GM18517 (cell line): ENCODE measurements around the gene ADAM11.
"Not testable (repeated sequence)": the region's sequence is repeated elsewhere in the genome, so short reads cannot be mapped to it uniquely, and the experiment has no call there.

Experiments used
- ATAC-seq: cut with Tn5 transposase; IDR thresholded peaks from one replicate; pipeline ENCODE4 v1.9.1; 2021; ENCODE audit warnings: mild to moderate bottlenecking, moderate library complexity; ENCODE audit not compliant: unreplicated experiment

The ADAM11 gene, protein sequence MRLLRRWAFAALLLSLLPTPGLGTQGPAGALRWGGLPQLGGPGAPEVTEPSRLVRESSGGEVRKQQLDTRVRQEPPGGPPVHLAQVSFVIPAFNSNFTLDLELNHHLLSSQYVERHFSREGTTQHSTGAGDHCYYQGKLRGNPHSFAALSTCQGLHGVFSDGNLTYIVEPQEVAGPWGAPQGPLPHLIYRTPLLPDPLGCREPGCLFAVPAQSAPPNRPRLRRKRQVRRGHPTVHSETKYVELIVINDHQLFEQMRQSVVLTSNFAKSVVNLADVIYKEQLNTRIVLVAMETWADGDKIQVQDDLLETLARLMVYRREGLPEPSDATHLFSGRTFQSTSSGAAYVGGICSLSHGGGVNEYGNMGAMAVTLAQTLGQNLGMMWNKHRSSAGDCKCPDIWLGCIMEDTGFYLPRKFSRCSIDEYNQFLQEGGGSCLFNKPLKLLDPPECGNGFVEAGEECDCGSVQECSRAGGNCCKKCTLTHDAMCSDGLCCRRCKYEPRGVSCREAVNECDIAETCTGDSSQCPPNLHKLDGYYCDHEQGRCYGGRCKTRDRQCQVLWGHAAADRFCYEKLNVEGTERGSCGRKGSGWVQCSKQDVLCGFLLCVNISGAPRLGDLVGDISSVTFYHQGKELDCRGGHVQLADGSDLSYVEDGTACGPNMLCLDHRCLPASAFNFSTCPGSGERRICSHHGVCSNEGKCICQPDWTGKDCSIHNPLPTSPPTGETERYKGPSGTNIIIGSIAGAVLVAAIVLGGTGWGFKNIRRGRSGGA

GRCh38 chr17:44758414-44759085 is at the start of gene ADAM11:
ADAM11 (plus strand) TSS chr17:44758988; CDS start chr17:44759200, 212 bp downstream.
- ATAC-seq, result no peak

DNA sequence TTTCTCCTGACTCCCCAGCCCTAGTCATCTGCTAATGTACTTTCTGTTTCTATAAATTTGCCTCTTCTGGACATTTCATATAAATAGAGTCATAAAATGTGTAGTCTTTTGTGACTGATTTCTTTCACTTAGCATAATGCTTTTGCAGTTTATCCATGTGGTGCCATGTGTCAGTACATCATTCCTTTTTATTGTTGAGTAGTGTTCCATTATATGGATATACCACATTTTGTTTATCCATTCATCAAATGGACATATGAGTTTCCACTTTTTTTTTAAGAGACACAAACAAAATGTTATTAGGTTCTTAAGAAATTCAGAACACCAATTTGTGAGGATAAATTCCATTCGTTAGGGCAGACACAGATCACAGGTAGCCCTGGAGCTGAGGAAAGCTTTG is 39.3 kb upstream of the ADAM11 start:
- no peak for ATAC-seq

GRCh38 chr17:44722254-44722653 is 36.5 kb upstream of the ADAM11 start:
- ATAC-seq, result no peak

DNA sequence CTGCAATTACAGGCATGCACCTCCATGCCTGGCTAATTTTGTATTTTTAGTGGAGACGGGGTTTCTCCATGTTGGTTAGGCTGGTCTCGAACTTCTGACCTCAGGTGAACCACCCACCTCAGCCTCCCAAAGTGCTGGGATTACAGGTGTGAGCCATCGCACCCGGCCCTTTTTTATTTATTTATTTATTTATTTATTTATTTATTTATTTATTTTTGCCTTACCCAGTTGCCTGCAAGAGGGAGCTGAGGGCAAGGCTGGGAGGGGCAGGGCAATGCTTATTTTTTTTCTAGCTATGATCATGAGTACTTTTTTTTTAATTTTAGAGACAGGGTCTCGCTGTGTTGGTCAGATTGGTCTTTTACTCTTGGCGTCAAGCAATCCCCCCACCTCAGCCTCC is 32.7 kb upstream of the ADAM11 start:
- not testable (repeated sequence) for ATAC-seq

DNA sequence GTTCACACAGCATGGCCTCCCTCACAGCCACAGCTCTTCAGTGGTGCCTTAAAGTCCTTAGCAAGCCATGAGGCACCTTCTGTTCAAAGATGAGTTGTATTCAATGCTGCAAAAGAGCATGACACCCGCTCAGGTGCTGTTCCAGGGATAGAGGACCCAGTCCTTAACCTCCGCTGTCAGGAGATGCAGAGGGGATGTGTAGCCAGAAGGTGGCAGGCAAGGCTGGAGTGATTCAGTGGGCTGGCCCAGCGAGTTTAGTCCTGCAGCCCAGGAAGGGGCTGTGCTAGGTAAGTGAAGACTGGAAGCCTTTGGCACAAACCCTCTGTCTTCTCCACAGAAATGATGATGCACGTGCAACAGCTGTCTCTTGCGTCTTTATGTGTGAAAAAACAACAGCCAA is 25.0 kb upstream of the ADAM11 start:
- no peak for ATAC-seq

GRCh38 chr17:44734272-44734671 is 24.5 kb upstream of the ADAM11 start:
- no peak for ATAC-seq

GRCh38 chr17:44736551-44737240 is 22.1 kb upstream of the ADAM11 start:
- no peak for ATAC-seq

DNA sequence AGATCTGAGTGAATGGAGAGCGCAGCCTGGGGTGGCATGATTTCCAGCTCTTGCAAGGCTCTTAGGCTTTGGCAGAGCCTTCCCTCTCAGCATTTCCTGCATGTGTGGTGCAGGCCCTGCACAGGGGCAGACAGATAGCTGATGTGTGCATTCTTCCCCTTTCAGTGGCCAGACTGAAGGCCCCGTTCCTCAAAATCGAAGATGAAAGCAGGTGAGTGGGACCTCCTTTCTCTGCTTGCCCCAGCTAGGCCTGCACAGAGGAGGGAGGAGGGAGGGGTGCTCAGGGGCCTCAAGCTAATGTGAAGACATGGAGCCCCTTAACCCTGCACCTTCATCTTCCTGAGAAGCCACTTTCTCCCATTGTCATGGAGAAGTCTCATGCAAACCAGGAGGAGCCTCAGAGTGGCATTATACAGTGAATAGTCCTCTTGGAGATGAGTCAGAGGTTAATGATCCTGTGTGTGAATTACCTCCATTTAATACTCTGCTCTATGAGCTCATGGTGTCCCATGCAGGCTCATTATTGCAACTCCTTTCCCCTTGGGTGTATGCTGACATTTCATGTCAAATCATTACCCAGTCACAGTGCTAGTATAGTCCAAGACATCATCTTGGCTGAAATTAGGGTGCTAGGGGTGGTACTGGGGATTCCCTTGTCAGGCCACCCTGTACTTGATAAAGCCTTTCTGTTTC is 20.4 kb upstream of the ADAM11 start:
- no peak for ATAC-seq

DNA sequence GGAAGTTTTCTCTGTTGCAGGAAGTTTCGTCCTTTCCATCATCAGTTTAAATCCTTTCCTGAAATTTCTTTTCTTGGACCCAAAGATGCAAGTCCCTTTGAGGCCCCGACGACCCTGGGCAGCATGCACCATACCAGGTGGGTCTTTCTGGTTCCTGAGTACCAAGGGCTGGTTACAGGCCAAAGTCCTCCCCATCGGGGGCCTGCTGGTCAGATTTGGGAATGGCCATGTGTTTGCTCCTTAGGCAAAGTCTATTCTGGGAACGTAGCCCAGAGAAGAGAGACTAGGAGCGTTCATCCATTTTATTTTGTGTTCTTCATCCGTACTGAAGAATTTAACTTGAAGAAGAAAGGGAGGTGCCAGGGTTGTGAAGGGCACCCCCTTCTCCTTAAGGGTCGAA is 17.5 kb upstream of the ADAM11 start:
- no peak for ATAC-seq

DNA sequence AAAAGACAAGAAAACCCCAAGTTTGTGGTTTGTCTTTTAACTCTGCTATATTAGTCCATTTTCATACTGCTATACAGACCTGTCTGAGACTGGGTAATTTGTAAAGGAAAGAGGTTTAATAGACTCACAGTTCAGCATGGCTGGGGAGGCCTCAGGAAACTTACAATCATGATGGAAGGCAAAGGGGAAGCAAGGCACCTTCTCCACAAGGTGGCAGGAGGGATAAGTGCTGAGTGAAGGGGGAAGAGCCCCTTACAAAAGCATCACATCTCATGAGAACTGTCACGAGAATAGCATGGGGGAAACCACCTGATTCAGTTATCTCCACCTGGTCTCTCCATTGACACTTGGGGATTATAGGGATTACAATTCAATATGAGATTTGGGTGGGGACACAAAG is 13.5 kb upstream of the ADAM11 start:
- ATAC-seq, result no peak

- not testable (repeated sequence) for ATAC-seq
These were observed 13.1 kb upstream of the ADAM11 start for GRCh38 chr17:44745738-44746137.

GRCh38 chr17:44747566-44747965 is 11.2 kb upstream of the ADAM11 start:
- ATAC-seq, result no peak

DNA sequence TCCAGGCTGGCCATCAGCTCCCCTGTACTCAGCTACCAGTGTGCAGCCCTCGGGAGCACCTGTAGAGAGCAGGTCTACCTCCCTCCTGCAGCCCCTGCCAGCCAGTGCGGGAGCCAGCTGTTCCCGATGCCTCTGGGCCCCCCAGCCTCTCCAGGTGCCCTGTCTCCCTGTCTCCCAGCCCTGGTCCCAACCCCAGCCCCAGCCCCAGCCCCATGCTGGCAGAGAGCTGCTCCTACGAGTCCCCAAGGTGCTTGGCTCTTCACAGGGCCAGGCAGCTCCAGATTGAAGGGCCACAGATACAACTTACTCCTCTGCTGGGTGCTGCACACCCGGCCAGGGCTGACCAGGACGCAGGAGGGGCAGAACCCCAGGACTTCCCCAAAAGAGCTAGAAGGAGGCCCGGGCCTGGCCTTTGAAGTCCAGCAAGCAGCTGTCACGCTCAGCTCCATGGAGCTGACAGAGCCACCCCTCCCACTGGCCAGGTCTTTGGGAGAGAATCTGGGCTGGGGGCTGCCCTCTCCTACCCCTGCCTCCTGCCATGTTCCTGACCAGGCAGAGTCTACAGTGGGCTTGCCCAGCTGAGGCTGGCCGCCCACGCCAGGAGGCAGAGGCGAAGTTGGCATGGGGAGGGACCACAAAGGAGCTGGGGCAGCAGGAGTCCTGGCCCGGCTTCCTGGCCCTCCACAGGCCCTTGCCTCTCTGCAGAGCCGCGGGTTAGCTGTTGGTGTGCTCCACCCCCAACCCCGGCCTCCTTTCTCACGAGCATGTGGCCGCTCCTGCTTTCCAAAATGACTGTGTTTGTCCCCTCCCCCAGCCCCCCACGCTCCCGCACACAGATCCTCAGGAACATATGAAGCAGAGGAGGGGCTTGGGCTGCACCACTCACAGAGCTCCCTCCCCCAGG is 9.5 kb upstream of the ADAM11 start:
- no peak for ATAC-seq

DNA sequence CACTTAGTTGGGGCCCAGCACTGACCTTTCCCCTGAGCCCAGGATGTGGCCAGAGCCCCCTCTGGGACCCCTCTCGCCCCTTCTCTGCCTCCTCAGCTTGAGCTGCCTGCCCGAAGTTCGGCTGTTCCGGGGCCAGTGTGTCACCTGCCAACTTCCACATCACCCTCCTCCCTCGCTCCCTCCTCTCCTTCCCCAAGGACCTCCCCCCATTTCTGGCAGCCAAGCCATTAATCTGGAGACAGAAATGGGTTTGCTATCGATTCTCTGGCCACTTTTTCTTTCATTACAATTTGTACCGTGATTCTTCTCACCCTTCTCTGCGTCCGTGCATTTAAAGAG is 8.8 kb upstream of the ADAM11 start:
- no peak for ATAC-seq

GRCh38 chr17:44751331-44751730 is 7.5 kb upstream of the ADAM11 start:
- ATAC-seq, result no peak

DNA sequence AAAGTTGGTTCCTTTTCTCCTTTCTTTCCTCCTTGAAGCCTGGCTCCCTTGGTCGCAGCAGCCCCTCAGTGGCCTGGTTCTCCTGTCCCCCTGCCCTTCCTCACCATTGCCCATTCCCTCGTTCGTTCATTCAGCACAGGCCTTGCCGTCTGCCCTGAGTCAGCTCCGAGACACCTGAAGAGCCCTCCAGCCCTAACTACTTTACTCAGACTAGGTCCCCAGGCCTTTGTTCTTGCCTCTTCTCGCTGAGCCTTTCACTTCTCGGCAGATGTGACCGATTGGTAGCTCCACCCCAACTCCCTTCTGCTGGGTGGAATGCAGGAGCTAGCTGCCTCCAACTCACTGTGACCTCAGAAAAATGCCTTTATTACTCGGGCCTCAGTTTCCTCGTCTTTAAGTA is 7.0 kb upstream of the ADAM11 start:
- ATAC-seq, result no peak

DNA sequence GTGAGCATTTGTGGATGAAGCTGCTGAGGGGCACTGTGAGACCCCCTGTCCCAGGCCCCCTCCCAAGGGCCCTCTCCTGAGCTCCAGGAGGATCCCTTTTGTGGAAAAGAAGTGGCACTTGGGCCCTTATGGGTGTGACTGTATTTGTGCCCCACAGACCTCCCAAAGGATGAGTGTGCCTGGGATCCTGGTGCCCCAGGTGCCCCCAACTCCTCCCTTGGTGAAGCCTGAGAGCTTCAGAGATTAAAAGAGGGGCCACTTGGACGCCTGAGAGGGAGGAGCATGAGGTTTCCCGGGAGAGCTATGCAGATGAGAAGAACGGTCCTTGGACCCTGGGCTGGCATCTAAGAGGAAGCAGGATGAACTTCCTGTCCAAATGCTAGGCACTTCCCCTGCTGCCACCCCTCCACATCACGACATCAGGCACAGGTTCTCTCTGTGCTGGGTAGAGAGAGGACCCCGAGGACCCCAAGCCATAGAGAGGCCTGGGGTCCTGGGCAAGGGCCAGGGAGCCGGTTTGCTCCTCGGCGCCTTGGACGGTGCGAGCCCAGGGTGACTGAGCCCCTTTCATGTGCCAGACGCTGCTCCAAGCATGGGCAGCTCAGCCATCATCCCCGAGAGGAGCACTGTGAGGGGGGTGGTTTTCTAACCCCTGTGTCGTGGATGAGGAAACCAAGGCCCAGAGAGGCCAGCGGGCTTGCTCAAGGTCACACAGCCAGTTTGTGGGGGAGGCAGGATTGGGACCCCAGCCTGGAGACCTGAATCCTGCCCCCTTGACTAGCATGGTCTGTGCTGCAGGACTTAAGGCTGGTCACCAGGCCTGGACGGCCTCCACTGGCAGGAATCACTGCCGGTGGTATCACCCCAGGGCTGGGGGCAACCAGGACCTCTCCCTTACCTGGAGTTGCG is 5.6 kb upstream of the ADAM11 start:
- no peak for ATAC-seq

- ATAC-seq, result no peak
These were observed 4.5 kb upstream of the ADAM11 start for GRCh38 chr17:44754276-44754675.

DNA sequence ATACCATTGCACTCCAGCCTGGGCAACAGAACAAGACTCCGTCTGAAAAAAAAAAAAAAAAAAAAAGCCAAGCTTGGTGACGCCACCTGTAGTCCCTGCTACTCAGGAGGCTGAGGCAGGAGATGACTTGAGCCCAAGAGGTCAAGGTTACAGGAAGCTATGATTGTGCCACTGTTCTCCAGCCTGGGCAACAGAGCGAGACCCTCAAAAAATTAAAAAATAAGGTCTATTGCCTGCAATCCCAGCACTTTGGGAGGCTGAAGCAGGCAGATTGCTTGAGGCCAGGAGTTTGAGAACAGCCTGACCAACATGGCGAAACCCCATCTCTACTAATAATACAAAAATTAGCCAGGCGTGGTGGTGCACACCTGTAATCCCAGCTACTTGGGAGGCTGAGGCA is 3.6 kb upstream of the ADAM11 start:
- ATAC-seq, result not testable (repeated sequence)
